Measurements from ENCODE around the gene SPATA6L. TPM values are rescaled to one million over a fixed set of nuclear protein-coding genes. Genes with fewer than 3 reads are reported as not detected.

Gene SPATA6L
- total and polyA plus RNA-seq, 7 donors: 1.4 to 3.3 (median 2.0) TPM

DNA sequence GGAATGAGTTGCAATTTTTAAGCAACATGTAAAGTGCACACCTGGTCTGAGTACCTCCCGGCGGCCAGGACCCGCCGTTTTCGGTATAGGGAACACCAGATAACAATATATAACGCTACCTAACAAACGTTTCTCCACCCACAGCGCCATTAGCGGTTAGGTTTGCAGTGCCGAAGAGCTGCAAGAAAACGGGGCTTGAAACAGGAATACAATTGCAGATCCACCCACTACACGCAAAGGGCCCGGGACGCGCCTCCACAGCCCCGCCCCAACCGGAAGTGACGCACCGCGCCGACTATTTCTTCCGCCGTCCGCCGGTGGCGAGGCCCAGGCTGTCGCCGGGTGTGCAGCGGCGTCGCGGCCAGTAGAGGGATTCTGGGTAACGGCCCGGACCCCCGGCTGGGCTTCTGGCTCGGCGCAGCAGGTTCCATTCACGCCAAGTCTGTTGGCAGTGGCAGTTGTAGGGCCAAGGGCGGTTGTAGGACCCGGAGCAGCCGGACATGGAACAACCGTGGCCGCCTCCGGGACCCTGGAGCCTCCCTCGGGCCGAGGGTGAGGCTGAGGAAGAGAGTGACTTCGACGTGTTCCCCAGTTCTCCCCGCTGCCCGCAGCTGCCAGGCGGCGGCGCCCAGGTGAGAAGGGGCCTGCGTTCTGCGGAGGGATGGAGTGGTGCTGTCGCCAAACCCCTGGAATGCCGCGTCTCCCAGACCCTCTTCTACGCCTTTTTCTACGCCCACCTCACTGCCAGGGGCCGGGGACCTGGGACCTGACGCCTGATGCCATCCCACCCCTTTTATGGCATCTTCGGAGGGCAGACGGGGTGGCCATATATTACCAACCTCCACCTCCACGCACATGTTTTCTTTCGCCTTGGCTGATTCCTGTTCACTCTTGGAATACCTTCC, 13.2 kb upstream of the SPATA6L start, which contains the start of gene CDC37L1:
TSS of gene CDC37L1 (plus strand) at position 302 of the 905 bp plus-strand sequence. CDS start at position 501, 199 bp downstream.
- H3K9me3 ChIP-seq: no peaks in the 10 kb centered on the region
- intact Hi-C loops (cut with DNase I): loop anchor here (1.0 to 10.0 kb wide), 6 partner anchors 17 to 948 kb away; partner anchors contain the start of genes JAK2, PLPP6, RCL1 and RIC1
- peak; percentile 98 to 99 (median 98) for TF ChIP-seq POLR2AphosphoS5 (IDR thresholded peaks at IDR 0.05)
- TF ChIP-seq EP300 (IDR thresholded peaks at IDR 0.05): peak in 2 of 4 donors; percentile 34 to 64
- TF ChIP-seq, protein P1, sequence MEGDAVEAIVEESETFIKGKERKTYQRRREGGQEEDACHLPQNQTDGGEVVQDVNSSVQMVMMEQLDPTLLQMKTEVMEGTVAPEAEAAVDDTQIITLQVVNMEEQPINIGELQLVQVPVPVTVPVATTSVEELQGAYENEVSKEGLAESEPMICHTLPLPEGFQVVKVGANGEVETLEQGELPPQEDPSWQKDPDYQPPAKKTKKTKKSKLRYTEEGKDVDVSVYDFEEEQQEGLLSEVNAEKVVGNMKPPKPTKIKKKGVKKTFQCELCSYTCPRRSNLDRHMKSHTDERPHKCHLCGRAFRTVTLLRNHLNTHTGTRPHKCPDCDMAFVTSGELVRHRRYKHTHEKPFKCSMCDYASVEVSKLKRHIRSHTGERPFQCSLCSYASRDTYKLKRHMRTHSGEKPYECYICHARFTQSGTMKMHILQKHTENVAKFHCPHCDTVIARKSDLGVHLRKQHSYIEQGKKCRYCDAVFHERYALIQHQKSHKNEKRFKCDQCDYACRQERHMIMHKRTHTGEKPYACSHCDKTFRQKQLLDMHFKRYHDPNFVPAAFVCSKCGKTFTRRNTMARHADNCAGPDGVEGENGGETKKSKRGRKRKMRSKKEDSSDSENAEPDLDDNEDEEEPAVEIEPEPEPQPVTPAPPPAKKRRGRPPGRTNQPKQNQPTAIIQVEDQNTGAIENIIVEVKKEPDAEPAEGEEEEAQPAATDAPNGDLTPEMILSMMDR (IDR thresholded peaks at IDR 0.05): peak; percentile 70 to 82 (median 76)
- peak; percentile 95 to 96 for TF ChIP-seq POLR2A (IDR thresholded peaks at IDR 0.05)
- H3K4me1 ChIP-seq: peaks cover 0 to 40% (median 21%) of the 10 kb centered on the region in 4 donors
- DNase-seq: peak; percentile 99
- 0% methylated on average over 66 of the region's 66 CpGs for WGBS, 2 donors
- no peaks in the 10 kb centered on the region for H3K36me3 ChIP-seq
- H3K27me3 ChIP-seq: no peaks in the 10 kb centered on the region
- peak within 1 kb of the TSS; percentile 69 to 96 (median 82) for H3K4me3 ChIP-seq
- H3K27ac ChIP-seq: peak within 1 kb of the TSS; percentile 93 to 99 (median 98)

DNA sequence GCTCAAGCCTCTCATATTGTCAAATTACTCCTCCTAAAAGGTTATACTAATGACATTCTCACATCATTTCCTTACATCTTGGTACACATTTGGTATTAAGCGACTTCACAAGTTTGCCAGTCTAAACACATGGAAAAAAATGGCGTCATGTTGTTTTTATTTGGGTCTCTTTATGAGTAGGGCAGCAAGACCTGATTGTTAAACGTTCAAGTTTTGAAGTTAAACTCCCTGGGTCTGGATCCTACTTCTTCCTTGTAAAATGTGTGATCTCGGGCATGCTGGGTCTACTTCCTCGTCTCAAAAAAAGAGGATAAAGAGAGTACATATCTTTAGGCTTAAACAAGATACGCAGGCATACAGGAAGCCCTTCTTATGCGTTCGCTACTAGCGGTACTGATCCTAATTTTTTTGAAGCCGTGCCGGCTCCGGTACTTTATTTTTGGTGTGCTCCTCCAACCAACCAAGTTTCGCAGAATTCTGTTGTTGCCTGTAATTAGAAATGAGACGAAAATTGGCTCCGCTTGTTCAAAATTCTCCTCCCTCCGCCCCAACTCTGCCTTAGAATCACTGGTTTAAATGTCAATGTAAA, 12.5 kb upstream of the SPATA6L start:
- Histone ChIP-seq H3K27ac (peak overlapping the region; percentile 93 to 99 (median 98)), H3K27me3 (no peaks in the 10 kb centered on the region), H3K36me3 (no peaks in the 10 kb centered on the region), H3K4me1 (peaks cover 0 to 36% (median 21%) of the 10 kb centered on the region in 4 donors), H3K9me3 (no peaks in the 10 kb centered on the region), H3K4me3 (peak overlapping the region; percentile 69 to 96 (median 82))
- TF ChIP-seq POLR2AphosphoS5 (IDR thresholded peaks at IDR 0.05): no peak
- no peak for TF ChIP-seq POLR2A (IDR thresholded peaks at IDR 0.05)
- TF ChIP-seq, protein P1 (IDR thresholded peaks at IDR 0.05): no peak
- TF ChIP-seq EP300 (IDR thresholded peaks at IDR 0.05): no peak
- 0 to 1% methylated on average over 16 of the region's 16 CpGs for WGBS, 2 donors
- DNase-seq: no peak
- intact Hi-C loops (cut with DNase I): loop anchor here (1.0 to 10.0 kb wide), 5 partner anchors 16 to 949 kb away; partner anchors contain the start of genes JAK2, PLPP6, RCL1 and RIC1

DNA sequence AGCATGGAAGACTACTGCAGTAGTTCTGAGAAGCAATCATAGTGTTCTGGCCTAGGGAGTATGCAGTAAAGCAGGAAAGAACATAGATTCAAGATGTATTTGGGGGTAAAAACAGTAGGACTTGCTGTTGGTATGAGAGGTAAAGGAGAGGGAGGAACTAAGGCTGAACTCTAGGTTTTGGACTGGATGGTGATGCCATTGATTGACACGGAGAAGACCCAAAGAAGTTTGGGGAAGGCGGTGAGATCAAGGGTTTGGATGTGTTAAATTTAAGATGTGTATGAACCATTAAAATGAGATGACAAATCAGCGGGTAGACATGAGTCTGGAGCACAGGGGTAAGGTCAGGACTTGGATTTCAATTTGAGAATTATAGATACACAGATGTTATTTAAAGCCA, 11.1 kb upstream of the SPATA6L start:
- Histone ChIP-seq H3K36me3 (no peaks in the 10 kb centered on the region), H3K4me1 (peaks cover 0 to 28% (median 16%) of the 10 kb centered on the region in 4 donors), H3K4me3 (no peak overlapping the region), H3K27me3 (no peaks in the 10 kb centered on the region), H3K9me3 (no peaks in the 10 kb centered on the region), H3K27ac (peak overlapping the region in 2 of 4 donors; percentile 93 to 99)
- intact Hi-C loops (cut with DNase I): loop anchor here (5.0 to 10.0 kb wide), 3 partner anchors 115 to 950 kb away; partner anchors contain the start of genes JAK2, RCL1 and RIC1
- 52 to 81% methylated on average over 3 of the region's 3 CpGs for WGBS, 2 donors
- no peak for TF ChIP-seq POLR2AphosphoS5 (IDR thresholded peaks at IDR 0.05)
- TF ChIP-seq POLR2A (IDR thresholded peaks at IDR 0.05): no peak
- TF ChIP-seq, protein P1 (IDR thresholded peaks at IDR 0.05): no peak
- TF ChIP-seq EP300 (IDR thresholded peaks at IDR 0.05): no peak
- DNase-seq: no peak

DNA sequence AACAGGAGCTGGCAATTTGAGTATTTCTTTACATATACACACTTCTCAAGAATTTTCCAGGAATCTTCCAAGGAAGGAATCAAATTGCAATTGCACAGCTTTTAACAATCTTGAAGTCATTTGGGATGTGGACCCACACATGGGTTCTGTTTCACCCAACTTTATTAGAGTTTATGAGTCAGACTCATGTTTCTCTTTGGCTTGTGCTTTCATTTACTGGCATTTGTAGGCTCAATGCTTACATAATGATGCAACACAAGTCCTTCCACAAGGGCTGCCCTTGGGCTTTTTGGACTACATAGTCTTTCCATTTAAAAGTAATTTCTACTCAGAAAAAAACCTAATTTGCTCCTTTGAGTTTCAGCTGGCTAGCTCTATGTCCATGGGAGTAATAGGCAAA, 8.5 kb upstream of the SPATA6L start:
- intact Hi-C loops (cut with DNase I): loop anchor here (5.0 to 10.0 kb wide), 3 partner anchors 118 to 953 kb away; partner anchors contain the start of genes JAK2, RCL1 and RIC1

More for the DNA sequence above, 8.5 kb upstream of the SPATA6L start:
- Histone ChIP-seq H3K9me3 (no peaks in the 10 kb centered on the region), H3K4me1 (peaks cover 0 to 13% (median 6%) of the 10 kb centered on the region in 4 donors), H3K27me3 (no peaks in the 10 kb centered on the region), H3K4me3 (no peak overlapping the region), H3K27ac (peak overlapping the region in 3 of 4 donors; percentile 38 to 73 (median 50)), H3K36me3 (no peaks in the 10 kb centered on the region)
- TF ChIP-seq, protein P1 (IDR thresholded peaks at IDR 0.05): no peak
- TF ChIP-seq EP300 (IDR thresholded peaks at IDR 0.05) (peak in 1 of 4 donors; percentile 29), POLR2AphosphoS5 (IDR thresholded peaks at IDR 0.05) (peak in 3 of 4 donors; percentile 40 to 65 (median 45))
- no peak for DNase-seq
